GM18868 (cell line): Measurements from ENCODE around the gene EPX.
"Not testable (repeated sequence)": the region's sequence is repeated elsewhere in the genome, so short reads cannot be mapped to it uniquely, and the experiment has no call there.

Experiments
- ATAC-seq: cut with Tn5 transposase; IDR thresholded peaks from one replicate; pipeline ENCODE4 v1.9.1; 2021; ENCODE audit warnings: mild to moderate bottlenecking, moderate library complexity; ENCODE audit not compliant: unreplicated experiment

Gene EPX, protein sequence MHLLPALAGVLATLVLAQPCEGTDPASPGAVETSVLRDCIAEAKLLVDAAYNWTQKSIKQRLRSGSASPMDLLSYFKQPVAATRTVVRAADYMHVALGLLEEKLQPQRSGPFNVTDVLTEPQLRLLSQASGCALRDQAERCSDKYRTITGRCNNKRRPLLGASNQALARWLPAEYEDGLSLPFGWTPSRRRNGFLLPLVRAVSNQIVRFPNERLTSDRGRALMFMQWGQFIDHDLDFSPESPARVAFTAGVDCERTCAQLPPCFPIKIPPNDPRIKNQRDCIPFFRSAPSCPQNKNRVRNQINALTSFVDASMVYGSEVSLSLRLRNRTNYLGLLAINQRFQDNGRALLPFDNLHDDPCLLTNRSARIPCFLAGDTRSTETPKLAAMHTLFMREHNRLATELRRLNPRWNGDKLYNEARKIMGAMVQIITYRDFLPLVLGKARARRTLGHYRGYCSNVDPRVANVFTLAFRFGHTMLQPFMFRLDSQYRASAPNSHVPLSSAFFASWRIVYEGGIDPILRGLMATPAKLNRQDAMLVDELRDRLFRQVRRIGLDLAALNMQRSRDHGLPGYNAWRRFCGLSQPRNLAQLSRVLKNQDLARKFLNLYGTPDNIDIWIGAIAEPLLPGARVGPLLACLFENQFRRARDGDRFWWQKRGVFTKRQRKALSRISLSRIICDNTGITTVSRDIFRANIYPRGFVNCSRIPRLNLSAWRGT

DNA sequence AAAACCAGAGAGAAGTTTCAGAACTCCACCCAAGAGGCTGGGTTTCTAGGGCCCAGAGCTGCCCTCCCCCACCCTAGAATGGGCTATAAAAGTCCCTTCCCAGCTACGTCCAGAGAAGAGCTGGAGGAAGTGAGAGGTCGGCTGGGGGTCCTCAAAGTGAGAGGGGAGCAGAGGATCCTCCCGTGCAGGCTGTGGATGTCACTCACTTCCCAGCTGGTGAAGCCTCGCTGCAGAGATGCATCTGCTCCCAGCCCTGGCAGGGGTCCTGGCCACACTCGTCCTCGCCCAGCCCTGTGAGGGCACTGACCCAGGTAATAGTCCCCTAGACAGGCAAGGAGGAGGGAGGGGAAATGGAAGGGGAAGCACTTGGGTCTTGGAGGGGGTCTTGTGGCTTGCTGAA is at the start of gene EPX:
Gene EPX (plus strand): TSS at position 115 of the 400 bp plus-strand sequence. CDS start 121 bp downstream, at position 236.
- ATAC-seq = no peak

DNA sequence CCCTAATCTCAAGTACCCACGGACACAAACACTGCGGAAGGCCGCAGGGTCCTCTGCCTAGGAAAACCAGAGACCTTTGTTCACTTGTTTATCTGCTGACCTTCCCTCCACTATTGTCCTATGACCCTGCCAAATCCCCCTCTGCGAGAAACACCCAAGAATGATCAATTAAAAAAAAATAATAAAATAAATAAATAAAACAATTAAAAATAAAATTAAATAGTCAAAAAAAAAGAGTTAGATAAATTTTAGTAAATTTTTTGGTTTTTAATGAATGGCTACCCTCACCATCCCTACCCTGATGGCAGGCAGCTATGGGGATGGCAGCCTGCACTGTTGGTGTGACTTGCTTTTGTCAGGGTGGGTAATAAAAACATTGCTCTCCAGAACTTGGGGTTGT is 49.2 kb upstream of the EPX start:
- ATAC-seq = not testable (repeated sequence)

DNA sequence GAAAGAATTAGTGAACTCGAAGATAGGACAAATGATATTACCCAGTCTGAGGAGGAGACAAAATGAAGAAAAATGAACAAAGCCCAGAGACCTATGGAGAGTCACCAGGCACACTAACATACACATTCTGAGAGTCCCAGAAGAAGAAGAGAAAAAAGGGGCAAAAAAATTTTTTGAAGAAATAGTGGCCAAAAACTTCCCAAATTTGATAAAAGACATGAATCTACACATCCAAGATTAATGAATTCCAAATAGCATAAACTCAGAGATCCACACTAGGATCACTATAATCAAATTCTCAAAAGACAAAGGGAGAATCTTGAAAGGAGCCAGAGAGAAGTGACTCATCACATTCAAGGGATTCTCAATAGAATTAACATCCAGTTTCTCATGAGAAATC is 47.7 kb upstream of the EPX start:
- no peak for ATAC-seq

DNA sequence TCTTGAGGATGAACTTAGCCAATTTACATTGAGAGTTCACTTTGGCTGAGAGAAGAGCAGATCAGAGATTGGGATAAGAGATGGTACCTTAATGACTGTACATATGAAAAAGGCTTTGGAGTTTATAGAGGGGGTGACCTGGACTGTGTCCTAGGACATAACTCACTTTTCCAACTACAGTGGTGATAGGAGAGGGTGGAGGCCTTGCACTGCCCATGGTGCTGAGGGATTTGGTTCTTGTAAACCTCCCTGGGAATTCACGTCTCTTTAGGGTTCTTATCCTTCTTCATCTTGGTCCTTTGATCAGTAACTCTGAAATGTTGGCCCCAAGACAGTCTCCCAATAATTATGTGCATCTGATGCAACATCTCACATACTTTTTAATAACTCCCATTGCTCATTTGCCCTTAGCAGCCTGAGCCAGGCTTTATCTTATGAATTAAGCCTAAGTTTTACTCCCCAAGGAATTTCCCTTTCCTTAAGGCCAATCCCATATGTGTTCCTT is 44.5 kb upstream of the EPX start, which contains the start of gene OR4D1:
Gene OR4D1 (plus strand): TSS at position 455 of the 505 bp plus-strand sequence. CDS start 6,770 bp downstream, outside the sequence.
- ATAC-seq = no peak

DNA sequence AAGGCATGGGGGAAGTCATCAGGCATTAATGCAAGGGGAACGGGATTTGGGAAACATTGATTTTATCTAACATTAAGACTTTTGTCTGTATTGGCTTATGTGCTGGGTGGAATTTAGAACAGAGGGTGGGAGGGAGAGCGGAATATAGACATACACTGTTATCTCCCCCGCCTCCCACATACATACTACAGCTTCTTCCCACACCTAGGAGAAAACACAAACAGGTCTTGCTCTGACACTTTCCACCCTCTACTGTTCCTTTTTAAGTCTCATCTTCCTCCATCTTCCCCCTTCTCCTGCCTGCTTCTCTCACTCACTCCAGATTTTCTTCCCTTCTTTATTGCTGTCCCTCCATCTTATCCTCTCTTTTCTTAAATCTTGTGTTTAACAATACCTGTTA is 43.9 kb upstream of the EPX start:
- no peak for ATAC-seq

DNA sequence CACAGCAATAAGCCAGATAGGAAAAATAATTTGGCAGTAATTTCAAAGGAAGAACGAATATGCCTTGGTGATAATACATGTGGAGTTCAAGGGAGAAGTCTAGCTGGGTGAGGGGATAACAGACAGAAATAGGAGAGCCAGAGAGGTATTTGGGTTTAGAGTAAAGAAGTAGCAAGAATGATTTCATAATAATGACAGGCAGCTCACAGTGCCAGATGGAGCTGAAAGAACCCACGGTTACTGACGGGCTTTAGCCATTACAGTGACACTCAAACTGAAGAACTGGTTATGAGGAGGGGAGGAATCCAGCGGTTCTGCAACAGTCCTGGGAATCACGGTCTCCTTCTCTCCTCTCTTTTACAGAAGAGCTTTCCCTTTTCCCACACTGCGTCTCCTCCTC is 42.1 kb upstream of the EPX start:
- ATAC-seq = no peak

DNA sequence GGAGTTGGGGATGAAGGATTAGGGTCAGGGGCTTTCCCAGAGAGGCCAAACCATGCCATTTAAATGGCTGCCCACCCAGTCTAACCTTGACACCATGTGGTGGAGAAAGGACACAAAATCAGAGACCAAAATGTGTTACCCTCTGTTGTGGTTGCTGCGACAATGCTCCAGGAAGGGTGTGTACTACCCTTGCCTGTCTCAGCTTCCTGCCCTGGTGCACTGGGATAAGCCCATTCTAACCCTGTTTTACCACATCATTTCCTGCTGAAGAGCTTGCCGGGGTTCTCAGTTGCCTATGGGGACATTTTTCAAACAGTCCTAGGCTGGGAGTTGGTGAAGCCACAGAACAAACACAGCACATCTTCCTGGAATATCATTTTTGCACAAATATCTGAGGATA is 39.5 kb upstream of the EPX start:
- no peak for ATAC-seq

DNA sequence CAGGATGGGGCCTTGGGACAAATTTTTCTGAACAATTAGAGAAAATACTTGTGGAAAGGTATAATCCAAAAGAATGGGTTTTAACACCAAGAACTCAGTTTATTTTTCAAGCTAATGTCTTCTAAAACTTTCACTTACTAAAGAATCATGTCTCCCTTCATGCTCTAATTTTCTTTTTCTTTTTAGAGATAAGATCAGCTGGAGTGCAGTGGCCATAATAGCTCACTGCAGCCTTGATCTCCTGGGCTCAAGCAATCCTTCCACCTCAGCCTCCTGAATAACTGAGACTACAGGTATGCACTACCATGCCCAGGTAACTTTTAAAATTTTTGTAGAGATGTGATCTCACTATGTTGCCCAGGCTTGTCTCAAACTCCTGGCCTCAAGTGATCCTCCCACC is 38.9 kb upstream of the EPX start:
- no peak for ATAC-seq

DNA sequence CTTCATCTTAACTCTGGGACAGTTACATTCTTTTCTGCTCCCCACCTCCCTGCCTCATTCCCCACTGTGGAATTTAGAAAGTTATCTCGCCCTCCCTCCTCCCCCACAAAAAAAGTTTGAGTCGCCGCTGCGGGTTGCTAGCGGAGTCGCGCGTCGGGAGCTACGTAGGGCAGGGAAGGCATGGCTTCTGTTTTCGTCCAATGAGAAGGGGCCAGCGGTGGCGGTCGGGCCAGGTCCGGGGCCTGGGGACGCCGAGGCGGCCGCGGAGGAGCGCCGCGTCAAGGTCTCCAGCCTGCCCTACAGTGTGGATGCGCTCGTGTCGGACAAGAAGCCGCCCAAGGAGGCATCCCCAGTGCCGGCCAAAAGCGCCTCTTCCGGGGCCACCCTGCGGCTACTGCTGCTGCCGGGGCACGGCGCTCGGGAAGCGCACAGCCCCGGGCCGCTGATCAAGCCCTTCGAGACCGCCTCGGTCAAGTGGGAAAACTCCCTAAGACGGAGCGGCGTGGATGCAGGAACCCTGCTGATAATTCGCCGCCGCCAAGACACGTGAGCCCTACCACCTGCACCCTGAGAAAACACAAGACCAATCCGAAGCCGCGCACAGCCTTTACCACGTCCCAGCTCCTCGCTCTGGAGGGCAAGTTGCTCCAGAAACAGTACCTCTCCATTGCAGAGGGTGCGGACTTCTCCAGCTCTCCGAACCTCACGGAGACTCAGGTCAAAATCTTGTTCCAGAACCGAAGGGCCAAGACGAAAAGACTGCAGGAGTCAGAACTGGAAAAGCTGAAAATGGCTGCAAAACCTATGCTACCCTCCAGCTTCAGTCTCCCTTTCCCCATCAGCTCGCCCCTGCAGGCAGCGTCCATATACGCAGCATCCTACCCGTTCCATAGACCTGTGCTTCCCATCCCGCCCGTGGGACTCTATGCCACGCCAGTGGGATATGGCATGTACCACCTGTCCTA is 35.4 kb upstream of the EPX start:
- ATAC-seq = no peak

DNA sequence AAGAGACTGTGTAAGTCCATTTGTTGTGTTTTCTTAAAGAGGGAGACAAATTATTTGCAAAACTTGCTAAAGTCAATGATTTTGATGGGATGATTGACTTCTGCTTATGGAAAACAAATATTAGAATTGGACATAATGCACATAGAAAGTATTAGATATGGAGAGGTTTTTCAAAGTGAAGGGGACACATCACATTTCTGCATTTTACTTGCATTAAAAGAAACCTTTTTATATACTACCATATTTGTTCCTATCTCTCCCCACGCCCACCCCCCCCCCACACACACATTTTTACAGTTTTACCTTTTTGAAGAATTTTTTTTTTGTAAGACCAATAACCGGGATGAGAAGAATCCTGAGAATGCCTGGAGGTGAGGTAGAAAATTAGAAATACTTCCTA is 34.3 kb upstream of the EPX start:
- ATAC-seq = no peak

DNA sequence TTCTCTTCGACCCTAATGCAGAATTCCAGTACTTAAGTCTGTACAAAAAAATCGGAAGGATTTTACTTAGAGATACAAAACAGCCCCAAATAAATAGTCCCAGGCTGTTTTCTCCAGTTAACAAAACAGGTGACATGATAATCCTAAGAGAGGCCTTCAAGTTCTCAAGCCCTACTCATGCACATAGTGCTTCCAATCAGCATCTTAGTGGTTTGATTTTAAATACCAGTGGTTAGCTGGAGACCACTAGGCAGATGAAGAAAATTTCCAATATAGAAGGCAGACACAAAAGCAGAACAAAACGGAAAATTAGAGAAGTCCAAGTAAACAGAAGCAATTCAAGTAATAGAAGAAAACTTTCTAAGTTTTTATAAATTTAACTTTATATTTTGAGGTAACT is 31.0 kb upstream of the EPX start:
- no peak for ATAC-seq

DNA sequence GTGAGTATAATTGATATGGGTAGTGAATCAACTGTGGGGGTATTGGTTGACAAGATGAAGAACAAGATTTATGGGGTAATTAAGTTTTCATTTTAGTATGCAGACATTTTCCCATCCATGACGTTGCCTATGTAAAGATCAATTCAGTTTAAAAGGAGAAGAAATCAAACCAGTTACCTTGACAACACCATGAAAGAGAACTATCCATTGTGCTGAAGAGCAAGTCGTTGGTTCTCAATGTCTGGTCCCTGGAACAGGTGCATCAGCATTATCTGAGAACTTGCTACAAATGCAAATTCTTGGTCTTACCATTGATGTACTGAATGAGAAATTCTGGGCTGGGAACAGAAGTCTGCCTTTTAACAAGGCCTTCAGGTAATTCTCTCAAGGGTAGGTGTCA is 26.5 kb upstream of the EPX start:
- no peak for ATAC-seq

DNA sequence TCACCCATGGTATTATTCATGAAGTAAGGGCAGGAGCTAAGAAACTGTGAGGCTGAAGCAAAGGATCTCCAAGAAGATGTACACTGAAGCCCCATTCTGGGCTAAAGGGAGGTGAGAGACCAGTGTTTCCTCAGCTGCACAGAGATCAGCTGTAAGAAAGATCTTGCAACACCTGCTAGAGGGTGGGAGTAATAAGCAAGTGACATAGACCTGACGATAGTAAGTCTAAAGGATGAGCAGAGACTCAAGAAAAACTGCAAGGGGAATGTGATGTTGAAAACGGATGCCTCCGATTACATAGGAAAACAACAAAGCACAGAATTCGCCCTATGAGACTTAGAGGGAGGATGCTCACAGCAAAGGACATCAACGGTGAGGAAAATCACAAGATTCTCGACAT is 25.8 kb upstream of the EPX start, which contains the start of gene OR4D2:
Gene OR4D2 (plus strand): TSS at position 301 of the 400 bp plus-strand sequence. CDS start 2,674 bp downstream, outside the sequence.
- no peak for ATAC-seq

DNA sequence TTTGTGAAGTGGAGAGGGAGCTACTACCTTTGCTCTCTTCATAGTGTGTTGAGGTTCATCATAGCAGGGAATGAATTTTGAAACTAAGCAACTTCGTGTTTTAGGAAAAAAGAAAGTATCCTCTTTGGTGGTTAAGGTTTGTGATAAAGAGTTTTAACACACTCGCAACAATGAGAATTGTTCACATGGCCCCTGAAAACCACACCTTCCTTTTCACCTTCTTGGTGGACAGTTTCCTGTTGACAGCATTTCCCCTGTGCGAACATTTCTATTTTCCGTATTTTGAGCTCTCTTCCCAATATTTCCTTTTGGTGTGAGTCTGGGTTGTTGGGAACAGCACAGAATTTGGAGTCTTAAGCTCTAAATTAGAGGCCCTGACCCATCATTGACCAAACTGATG is 21.9 kb upstream of the EPX start:
- no peak for ATAC-seq

DNA sequence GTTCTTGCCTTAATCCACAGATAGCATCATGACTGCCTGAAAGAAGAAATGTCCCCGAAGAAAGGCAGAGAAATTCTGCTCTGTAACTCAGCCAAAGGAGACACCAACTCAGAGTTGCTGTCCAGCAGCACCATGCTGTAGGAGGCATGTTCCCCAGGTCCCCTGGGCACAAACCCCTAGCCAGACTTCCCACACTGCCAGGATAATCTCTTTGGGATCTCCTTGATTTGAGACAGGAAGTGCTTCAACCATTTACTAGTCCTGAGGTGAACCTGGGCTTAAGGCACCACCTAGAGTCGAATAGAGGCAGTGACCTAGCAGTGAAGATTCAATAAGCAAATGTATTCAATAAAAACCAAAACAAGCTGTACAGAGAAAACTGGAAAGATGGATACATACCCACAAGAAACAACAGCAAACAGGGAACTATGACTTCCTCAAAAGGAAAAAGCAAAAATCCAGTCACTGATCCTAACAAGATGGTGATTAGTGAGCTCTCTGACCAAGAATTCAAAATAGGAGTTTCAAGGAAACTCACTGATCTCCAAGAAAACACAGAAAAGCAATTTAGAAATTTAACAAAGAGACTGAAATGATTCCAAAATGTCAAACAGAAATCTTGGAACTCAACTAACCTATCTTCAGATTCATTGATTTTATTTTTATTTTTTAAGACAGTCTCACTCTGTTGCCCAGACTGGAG is 20.0 kb upstream of the EPX start:
- ATAC-seq = no peak

DNA sequence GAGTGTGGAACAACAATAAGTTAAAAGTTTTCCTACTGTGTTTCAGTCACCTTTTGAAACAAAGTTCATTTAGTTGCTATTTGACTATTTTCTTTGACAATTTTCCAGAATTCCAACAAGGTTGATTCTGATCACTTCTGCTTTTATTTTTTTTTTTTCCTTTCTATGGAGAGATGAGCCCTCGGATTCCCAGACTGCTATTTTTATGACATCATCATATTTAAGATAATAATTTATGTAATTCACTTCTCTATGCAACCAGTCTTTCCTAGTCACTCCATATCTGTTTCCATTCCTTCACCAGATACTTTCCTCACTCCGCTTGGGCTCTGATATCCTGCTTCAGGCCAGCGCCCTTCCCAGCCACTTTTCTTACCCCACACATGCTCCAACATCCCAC is 17.7 kb upstream of the EPX start:
- ATAC-seq = no peak

DNA sequence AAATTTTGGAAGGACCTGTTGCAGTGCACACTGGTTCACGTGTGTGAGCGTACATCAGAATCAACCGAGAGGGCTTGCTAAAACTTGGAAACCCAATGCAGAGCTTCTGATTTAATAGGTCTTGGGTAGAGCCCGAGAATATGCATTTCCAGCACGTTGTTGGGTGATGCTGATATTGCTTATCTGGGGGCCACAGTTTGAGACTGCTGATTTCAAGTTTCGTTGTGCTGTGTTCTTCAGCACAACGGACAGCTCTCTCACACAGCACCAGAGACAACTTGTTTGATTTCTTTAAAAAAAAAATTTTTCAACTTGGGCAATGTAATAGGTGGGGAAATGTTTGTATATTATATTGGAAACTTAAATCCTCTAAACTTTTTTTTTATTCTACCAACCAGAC is 16.3 kb upstream of the EPX start:
- no peak for ATAC-seq

DNA sequence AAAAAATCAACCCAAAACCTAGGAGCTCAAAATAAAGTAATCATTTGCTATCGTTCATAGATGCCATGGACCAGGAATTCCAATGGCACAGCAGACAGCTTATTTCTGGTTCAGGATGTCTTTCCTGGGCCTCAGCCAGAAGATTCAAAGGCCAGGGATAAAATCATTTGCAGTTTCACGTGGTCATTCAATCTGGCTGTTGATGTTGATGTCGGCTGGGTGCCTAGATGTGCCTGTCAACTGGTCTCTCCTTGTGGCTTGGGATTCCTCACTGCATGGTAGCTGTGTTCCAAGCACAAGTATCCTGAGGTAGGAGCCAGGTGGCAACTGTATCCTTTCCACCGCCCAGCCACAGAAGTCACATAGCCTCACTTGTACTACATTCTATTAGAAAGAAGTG is 10.7 kb upstream of the EPX start:
- ATAC-seq = no peak

DNA sequence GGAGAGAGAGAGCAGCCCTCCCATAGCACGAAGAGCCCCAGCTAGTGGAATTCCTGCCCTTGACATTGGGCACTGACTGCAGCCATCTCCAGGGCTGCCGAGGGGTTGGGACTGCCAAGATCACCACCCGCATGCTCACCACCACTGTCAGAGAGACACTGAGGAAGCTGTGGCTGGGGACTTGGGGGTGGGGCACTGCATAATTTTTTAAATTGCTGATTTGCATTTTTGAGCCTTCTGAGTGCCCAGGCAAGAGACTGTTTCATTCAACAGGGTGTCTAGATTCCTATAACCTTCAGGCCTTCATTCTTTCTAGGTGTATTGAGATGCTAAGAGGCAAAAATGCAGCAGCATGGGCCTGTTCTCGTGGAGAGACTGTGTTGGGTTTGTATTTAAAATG is 9.0 kb upstream of the EPX start:
- no peak for ATAC-seq

DNA sequence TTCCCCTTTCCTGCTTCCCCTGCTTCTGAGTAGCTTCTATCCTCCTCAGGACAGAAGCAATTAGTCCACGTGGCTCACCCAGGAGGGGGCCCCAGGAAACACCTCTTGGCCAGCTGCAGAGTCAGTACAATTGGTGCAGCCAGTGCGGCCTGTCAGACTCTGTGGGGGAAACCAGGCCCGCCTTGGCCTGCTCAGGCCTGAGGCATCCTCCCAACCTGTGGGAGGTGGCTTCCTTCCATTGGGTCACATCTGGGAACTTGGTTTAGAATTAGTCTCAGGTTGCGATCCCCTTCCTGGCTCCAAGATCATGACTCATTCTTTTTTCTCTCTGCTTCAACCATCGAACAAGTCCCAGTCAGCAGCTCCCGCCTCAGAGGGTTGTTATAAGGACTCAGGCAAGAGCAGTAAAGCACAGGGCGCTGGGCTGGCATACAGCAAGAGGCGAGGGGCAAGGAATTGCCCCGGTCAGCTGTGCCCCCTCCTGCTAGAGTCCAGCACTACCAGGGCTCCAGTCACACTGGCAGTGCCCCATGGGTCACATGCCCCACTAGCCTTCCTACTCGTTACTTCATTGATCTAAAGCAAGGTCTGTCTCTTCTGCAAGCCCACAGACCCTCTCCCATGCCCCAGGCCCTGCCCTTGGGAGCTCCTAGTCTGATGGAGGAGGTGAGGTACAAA is 8.1 kb upstream of the EPX start:
- ATAC-seq = no peak
